Panc1 (cell line): ENCODE data around the gene SETD1B.

ENCODE experiments used
- POLR2AphosphoS5 ChIP-seq: IDR thresholded peaks from 2 replicates; pipeline ENCODE4 v1.6.1; 2012; ENCODE audit warnings: mild to moderate bottlenecking, low read depth, low read length, moderate library complexity
- TF ChIP-seq, protein P1 (sequence below): fragments of 450-650 bp; IDR thresholded peaks from 2 replicates; pipeline ENCODE4 v1.5.1; 2017; ENCODE audit warnings: mild to moderate bottlenecking

DNA sequence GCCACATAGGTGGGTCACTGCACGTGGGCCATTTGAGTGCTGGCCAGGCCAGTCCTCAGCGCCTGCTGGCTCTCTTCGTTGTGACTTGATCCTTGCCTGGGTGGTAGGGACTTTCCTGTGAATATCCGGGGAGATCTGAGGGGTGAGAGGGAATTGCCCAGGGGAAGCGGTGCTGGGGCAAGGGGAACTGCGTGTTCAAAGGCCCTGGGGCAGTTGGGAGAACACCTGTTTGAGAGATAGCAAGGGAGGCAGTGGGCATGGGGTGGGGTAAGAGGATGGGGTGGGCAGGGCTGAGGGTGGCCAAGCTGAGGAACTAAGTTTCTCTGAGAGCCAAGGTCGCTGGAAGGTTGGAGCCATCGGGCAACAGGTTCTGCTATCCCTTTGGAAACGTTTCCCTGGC lies 25.0 kb downstream of the SETD1B start:
- TF ChIP-seq, protein P1, sequence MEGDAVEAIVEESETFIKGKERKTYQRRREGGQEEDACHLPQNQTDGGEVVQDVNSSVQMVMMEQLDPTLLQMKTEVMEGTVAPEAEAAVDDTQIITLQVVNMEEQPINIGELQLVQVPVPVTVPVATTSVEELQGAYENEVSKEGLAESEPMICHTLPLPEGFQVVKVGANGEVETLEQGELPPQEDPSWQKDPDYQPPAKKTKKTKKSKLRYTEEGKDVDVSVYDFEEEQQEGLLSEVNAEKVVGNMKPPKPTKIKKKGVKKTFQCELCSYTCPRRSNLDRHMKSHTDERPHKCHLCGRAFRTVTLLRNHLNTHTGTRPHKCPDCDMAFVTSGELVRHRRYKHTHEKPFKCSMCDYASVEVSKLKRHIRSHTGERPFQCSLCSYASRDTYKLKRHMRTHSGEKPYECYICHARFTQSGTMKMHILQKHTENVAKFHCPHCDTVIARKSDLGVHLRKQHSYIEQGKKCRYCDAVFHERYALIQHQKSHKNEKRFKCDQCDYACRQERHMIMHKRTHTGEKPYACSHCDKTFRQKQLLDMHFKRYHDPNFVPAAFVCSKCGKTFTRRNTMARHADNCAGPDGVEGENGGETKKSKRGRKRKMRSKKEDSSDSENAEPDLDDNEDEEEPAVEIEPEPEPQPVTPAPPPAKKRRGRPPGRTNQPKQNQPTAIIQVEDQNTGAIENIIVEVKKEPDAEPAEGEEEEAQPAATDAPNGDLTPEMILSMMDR = no peak
- TF ChIP-seq POLR2AphosphoS5 = no peak
